ENCODE measurements around the gene TAS2R4. TPM values are rescaled to one million over a fixed set of nuclear protein-coding genes. Genes with fewer than 3 reads are reported as not detected.

Gene TAS2R4, protein sequence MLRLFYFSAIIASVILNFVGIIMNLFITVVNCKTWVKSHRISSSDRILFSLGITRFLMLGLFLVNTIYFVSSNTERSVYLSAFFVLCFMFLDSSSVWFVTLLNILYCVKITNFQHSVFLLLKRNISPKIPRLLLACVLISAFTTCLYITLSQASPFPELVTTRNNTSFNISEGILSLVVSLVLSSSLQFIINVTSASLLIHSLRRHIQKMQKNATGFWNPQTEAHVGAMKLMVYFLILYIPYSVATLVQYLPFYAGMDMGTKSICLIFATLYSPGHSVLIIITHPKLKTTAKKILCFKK
- total RNA-seq = 1 to 10 TPM in 1 of 2 donors, under 1 TPM in 1; 1.00 to 1.4 TPM

GRCh38 chr7:141776374-141776773 lies at the start of gene TAS2R4:
Gene TAS2R4 (plus strand): TSS chr7:141776674. CDS start chr7:141778489, 1,815 bp downstream.

DNA sequence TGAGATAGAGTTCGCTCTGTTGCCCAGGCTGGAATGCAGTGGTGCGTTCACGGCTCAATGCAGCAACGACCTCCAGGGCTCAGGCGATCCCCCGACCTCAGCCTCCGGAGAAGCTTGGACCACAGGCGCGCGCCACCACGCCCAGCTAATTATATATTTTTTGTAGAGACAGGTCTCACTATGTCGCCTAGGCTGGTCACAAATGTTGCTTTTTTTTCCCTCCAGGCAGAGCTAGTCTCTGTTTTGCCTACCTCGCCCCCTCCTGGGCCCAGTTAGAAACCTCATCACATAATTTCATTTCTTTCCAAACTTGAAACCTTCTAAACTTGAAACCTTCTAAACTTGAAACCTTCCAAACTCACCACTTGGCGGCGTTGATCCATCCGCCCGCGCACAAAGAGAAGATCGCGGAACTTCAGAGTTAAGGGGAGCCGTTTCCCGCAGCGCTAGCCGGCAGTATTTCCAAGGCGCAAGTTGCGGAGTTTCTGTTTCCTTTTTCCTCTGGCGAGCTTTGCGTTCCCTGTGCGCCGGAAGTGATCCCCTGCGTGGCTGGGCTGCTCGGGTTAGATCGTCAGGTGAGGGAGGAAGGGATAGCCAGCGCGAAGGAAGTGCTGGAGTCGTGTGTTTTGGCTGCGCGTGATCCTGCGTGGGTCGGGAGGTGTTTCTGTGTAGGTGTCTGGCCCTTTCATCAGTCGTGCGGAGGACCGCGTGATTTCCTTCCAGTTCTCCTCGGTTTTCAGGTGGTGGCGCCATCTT lies 38.5 kb upstream of the TAS2R4 start, which contains the start of gene SSBP1:
SSBP1 (plus strand) TSS at position 523 of the 756 bp plus-strand sequence. CDS start 809 bp downstream, outside the sequence.

GRCh38 chr7:141763797-141764196 lies 12.7 kb upstream of the TAS2R4 start, which contains the start of gene TAS2R3:
Gene TAS2R3 (plus strand): TSS chr7:141764097. CDS start chr7:141764159, 62 bp downstream.

GRCh38 chr7:141789917-141790316 lies 13.4 kb downstream of the TAS2R4 start, which contains the start of gene TAS2R5:
Gene TAS2R5 (plus strand): TSS chr7:141790217. CDS start chr7:141790362, 145 bp downstream.

Small RNAs within 50 kb of the gene (small RNA-seq; reads per million reads assigned to genes)
- 0 reads per million in 2 donors for gene RNU1-82P

Other genes starting within 250 kb of the TAS2R4 start
- 10 to 100 TPM; 42.0 to 48.9 TPM for gene AGK, start 225.3 kb upstream of the TAS2R4 start, total RNA-seq
- 1 to 10 TPM; 4.5 to 6.3 TPM for gene DENND11, start 74.5 kb upstream of the TAS2R4 start, total RNA-seq
- gene WEE2, start 68.3 kb upstream of the TAS2R4 start, total RNA-seq = not detected
- 100 to 1,000 TPM in 1 of 2 donors, 10 to 100 TPM in 1; 74.0 to 126 TPM for gene SSBP1, start 38.3 kb upstream of the TAS2R4 start, total RNA-seq
- 1 to 10 TPM in 1 of 2 donors, under 1 TPM in 1; 1.00 to 2.1 TPM for gene TAS2R3, start 12.6 kb upstream of the TAS2R4 start, total RNA-seq
- 1 to 10 TPM in 1 of 2 donors, under 1 TPM in 1; 1.00 to 1.0 TPM for gene TAS2R5, start 13.5 kb downstream of the TAS2R4 start, total RNA-seq
- gene PRSS37, start 64.8 kb downstream of the TAS2R4 start, total RNA-seq = not detected
- gene OR9A4, start 139.7 kb downstream of the TAS2R4 start, total RNA-seq = not detected
- gene CLEC5A, start 170.3 kb downstream of the TAS2R4 start, total RNA-seq = not detected
- gene TAS2R38, start 197.1 kb downstream of the TAS2R4 start, total RNA-seq = not detected
- gene MGAM, start 219.2 kb downstream of the TAS2R4 start, total RNA-seq = not detected

Measured in melanocyte of skin (primary cell).